RKO (cell line): ENCODE measurements around the gene SH3BP4.
A peak's percentile ranks its signal among the peaks of the same experiment; 100 is the strongest.

Experiments used
- DNase-seq: peaks from one replicate; pipeline ENCODE4 v3.0.0-alpha.2; 2016; ENCODE audit warnings: low spot score

Gene SH3BP4

GRCh38 chr2:234951664-234952269 lies at the start of gene SH3BP4:
Gene SH3BP4 (plus strand): TSS chr2:234952017. CDS start chr2:235035003, 82,986 bp downstream.
- peak; percentile 53 for DNase-seq

- no peak for DNase-seq
Measured at GRCh38 chr2:234904785-234905184, 47.0 kb upstream of the SH3BP4 start.

GRCh38 chr2:234905547-234906265 lies 46.1 kb upstream of the SH3BP4 start:
- no peak for DNase-seq

- DNase-seq, result no peak
Measured at GRCh38 chr2:234910186-234910679, 41.6 kb upstream of the SH3BP4 start.

GRCh38 chr2:234911271-234911670 lies 40.5 kb upstream of the SH3BP4 start:
- no peak for DNase-seq

- no peak for DNase-seq
Measured at GRCh38 chr2:234912437-234912836, 39.4 kb upstream of the SH3BP4 start.

- no peak for DNase-seq
Measured at GRCh38 chr2:234913208-234913626, 38.6 kb upstream of the SH3BP4 start.

GRCh38 chr2:234914371-234915154 lies 37.3 kb upstream of the SH3BP4 start:
- no peak for DNase-seq

- no peak for DNase-seq
Measured at GRCh38 chr2:234916674-234917073, 35.1 kb upstream of the SH3BP4 start.

- no peak for DNase-seq
Measured at GRCh38 chr2:234917211-234917975, 34.4 kb upstream of the SH3BP4 start.

- DNase-seq, result peak; percentile 2
Measured at GRCh38 chr2:234919711-234920110, 32.1 kb upstream of the SH3BP4 start.

- no peak for DNase-seq
Measured at GRCh38 chr2:234920836-234921235, 31.0 kb upstream of the SH3BP4 start.

- DNase-seq, result no peak
Measured at GRCh38 chr2:234929002-234929401, 22.8 kb upstream of the SH3BP4 start.

- no peak for DNase-seq
Measured at GRCh38 chr2:234930397-234930796, 21.4 kb upstream of the SH3BP4 start.

- DNase-seq, result no peak
Measured at GRCh38 chr2:234931371-234931770, 20.4 kb upstream of the SH3BP4 start.

- DNase-seq, result no peak
Measured at GRCh38 chr2:234932591-234933168, 19.1 kb upstream of the SH3BP4 start.

- DNase-seq, result no peak
Measured at GRCh38 chr2:234935311-234935710, 16.5 kb upstream of the SH3BP4 start.

GRCh38 chr2:234939576-234939975 lies 12.2 kb upstream of the SH3BP4 start:
- no peak for DNase-seq

GRCh38 chr2:234939996-234940395 lies 11.8 kb upstream of the SH3BP4 start:
- no peak for DNase-seq

GRCh38 chr2:234940527-234940926 lies 11.3 kb upstream of the SH3BP4 start:
- no peak for DNase-seq

- no peak for DNase-seq
Measured at GRCh38 chr2:234945339-234945873, 6.4 kb upstream of the SH3BP4 start.
